GM12891 (cell line): Measurements from ENCODE around the gene VMAC.

Experiments
- PAX5 ChIP-seq: IDR thresholded peaks from 2 replicates; pipeline ENCODE4 v1.6.1; 2011; ENCODE audit warnings: low read length, moderate library complexity, mild to moderate bottlenecking; ENCODE audit not compliant: insufficient read depth, severe bottlenecking
- POLR2A ChIP-seq: IDR thresholded peaks from 2 replicates; pipeline ENCODE4 v1.6.1; 2011; ENCODE audit warnings: low read depth, low read length, control low read depth
- POLR2AphosphoS5 ChIP-seq: IDR thresholded peaks from 2 replicates; pipeline ENCODE4 v1.6.1; 2011; ENCODE audit warnings: low read depth, low read length, control low read depth
- POU2F2 ChIP-seq: IDR thresholded peaks from 2 replicates; pipeline ENCODE4 v1.6.1; 2011; ENCODE audit warnings: low read depth, mild to moderate bottlenecking, control low read depth, low read length, moderate library complexity
- SPI1 ChIP-seq: IDR thresholded peaks from 2 replicates; pipeline ENCODE4 v1.6.1; 2011; ENCODE audit warnings: low read depth, low read length, control low read depth
- TAF1 ChIP-seq: IDR thresholded peaks from 2 replicates; pipeline ENCODE4 v1.6.1; 2011; ENCODE audit warnings: low read depth, low read length, control low read depth

DNA sequence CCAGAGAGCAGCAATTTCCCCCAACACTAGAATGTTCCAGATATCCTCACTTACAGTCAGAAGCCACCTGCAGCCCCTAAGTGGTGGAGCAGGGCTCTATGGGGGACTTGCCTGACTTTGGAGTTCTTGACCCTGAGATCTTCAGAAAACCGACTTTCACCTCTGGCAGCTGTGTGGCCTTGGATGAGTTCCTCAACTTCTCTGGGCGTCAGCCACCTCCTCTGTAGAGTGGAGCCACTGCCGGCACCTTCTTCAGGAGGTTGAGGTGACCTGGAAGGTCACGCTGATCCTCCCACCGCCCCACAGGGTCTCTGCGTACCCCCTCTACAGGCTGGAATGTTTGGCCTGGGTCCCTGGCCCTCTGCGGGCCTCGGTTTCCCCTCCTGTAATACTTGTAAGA lies 27.2 kb upstream of the VMAC start:
- no peak for TF ChIP-seq POLR2A
- no peak for TF ChIP-seq TAF1
- TF ChIP-seq POLR2AphosphoS5 = no peak
- no peak for TF ChIP-seq SPI1
- no peak for TF ChIP-seq PAX5
- no peak for TF ChIP-seq POU2F2
